Inflammatory macrophage treated with lipopolysaccharide for 4 hours (primary cell): ENCODE results near the gene CSF2.
"Not testable (repeated sequence)": the region's sequence is repeated elsewhere in the genome, so short reads cannot be mapped to it uniquely, and the experiment has no call there.

Source experiments
- DNase-seq: peaks from one replicate; pipeline ENCODE4 v3.0.0-alpha.2; 2020

Gene CSF2

GRCh38 chr5:132114150-132115121 is 40.8 kb downstream of the CSF2 start:
- peak; percentile 63 for DNase-seq

GRCh38 chr5:132115375-132115774 is 41.8 kb downstream of the CSF2 start:
- DNase-seq, result no peak

GRCh38 chr5:132116072-132116471 is 42.5 kb downstream of the CSF2 start:
- no peak for DNase-seq

- not testable (repeated sequence) for DNase-seq
These were observed 43.4 kb downstream of the CSF2 start for GRCh38 chr5:132116909-132117489.

GRCh38 chr5:132120717-132121116 is 47.1 kb downstream of the CSF2 start:
- not testable (repeated sequence) for DNase-seq

- DNase-seq, result not testable (repeated sequence)
These were observed 49.4 kb downstream of the CSF2 start for GRCh38 chr5:132122971-132123370.

GRCh38 chr5:132123578-132123977 is 50.0 kb downstream of the CSF2 start:
- not testable (repeated sequence) for DNase-seq
